HepG2 (cell line): Measurements from ENCODE around the gene KRT14. TPM values are rescaled to one million over a fixed set of nuclear protein-coding genes. Genes with fewer than 3 reads are reported as not detected.
"Not testable (repeated sequence)": the region's sequence is repeated elsewhere in the genome, so short reads cannot be mapped to it uniquely, and the experiment has no call there.

Experiments used
- ATAC-seq: fragments of 200-7000 bp; cut with Tn5 transposase; 3 replicates; pipeline ENCODE4 v1.9.1; 2020; ENCODE audit warnings: mild to moderate bottlenecking, moderate library complexity
- BruUV-seq: library from RNA; stranded (reverse); fragments of 400-500 nt; replicated peaks from 2 replicates; lab custom pipeline; 2021; lab: Mats Ljungman, UMichigan
- CTCF ChIA-PET: fragments of 300-600 bp; formaldehyde crosslinking; extraction: SDS; loops from one replicate; lab custom pipeline; 2021; ENCODE audit warnings: low total read pairs, inconsistent platforms, low intra/inter-chr PET ratio; lab: Yijun Ruan, JAX
- POLR2A ChIA-PET: fragments of 350-600 bp; sonication (Branson Sonifier 250); formaldehyde crosslinking; loops from one replicate; lab custom pipeline; 2020; ENCODE audit warnings: antibody characterized with exemption, inconsistent platforms; lab: Yijun Ruan, JAX
- DNase-seq: peaks from one replicate; pipeline ENCODE4 v3.0.0-alpha.2; 2015; ENCODE audit warnings: low spot score
- FAIRE-seq: peaks from 3 replicates; lab custom pipeline; 2011; peaks lifted over from hg19 to GRCh38; lab: Jason Lieb, UNC
- H2AFZ ChIP-seq: one replicate; pipeline ENCODE4 v1.6.1; 2011; ENCODE audit warnings: low read length, inconsistent platforms
- H3K27ac ChIP-seq: fragments of 300-600 bp; 3 replicates; pipeline ENCODE4 v1.8.0; 2011; ENCODE audit warnings: mixed run types, mild to moderate bottlenecking, mixed read lengths, low read length, inconsistent platforms; ENCODE audit not compliant: insufficient read depth; ENCODE audit errors: extremely low read length
- H3K27me3 ChIP-seq, 2 experiments: fragments of 200-600 bp in 1 of 2; 2 replicates in 1 of 2; 3 replicates in 1 of 2; pipeline versions ENCODE4 v1.6.0 to v1.8.0; 2011; ENCODE audit warnings: low read length in 2 of 2, mild to moderate bottlenecking in 2 of 2, moderate library complexity in 2 of 2, inconsistent platforms in 1 of 2; ENCODE audit not compliant: insufficient read depth in 2 of 2, control insufficient read depth in 1 of 2
- H3K36me3 ChIP-seq, 2 experiments: fragments of 200-600 bp in 1 of 2; replicated peaks in 1 of 2; 2 replicates in 1 of 2; 3 replicates in 1 of 2; pipeline versions ENCODE4 v1.5.1 to v1.8.0; 2011; ENCODE audit warnings: low read length in 2 of 2, inconsistent platforms in 1 of 2; ENCODE audit not compliant: insufficient read depth in 2 of 2, control insufficient read depth in 1 of 2
- H3K4me1 ChIP-seq: 2 replicates; pipeline ENCODE4 v1.5.1; 2012; ENCODE audit warnings: low read length, inconsistent platforms; ENCODE audit not compliant: insufficient read depth
- H3K4me2 ChIP-seq: 2 replicates; pipeline ENCODE4 v1.6.0; 2011; ENCODE audit warnings: low read depth, low read length, inconsistent platforms
- H3K4me3 ChIP-seq, 3 experiments: fragments of 200-600 bp in 1 of 3; sonication (generic), shearing (Covaris generic) in 1 of 3; replicated peaks in 1 of 3; 2 replicates each; pipeline ENCODE4 v1.5.1; 2011 to 2016; ENCODE audit warnings: low read length in 3 of 3, inconsistent platforms in 2 of 3, low read depth in 2 of 3, mild to moderate bottlenecking in 2 of 3, control low read depth in 1 of 3, mixed read lengths in 1 of 3; ENCODE audit not compliant: insufficient read depth in 1 of 3
- H3K79me2 ChIP-seq: one replicate; pipeline ENCODE4 v1.6.1; 2011; ENCODE audit warnings: low read length, inconsistent platforms; ENCODE audit not compliant: insufficient read depth
- H3K9ac ChIP-seq: 2 replicates; pipeline ENCODE4 v1.6.0; 2011; ENCODE audit warnings: mild to moderate bottlenecking, low read depth, low read length, inconsistent platforms; ENCODE audit not compliant: insufficient read depth
- H3K9me3 ChIP-seq: 2 replicates; pipeline ENCODE4 v1.5.1; 2012; ENCODE audit warnings: mild to moderate bottlenecking, low read length
- H4K20me1 ChIP-seq: 2 replicates; pipeline ENCODE4 v1.6.0; 2011; ENCODE audit warnings: inconsistent platforms, mild to moderate bottlenecking, low read length, moderate library complexity; ENCODE audit not compliant: insufficient read depth
- DPF2 ChIP-seq: sonication (generic); formaldehyde crosslinking; IDR thresholded peaks from 2 replicates; pipeline ENCODE4 v1.4.0; 2020; ENCODE audit warnings: mild to moderate bottlenecking, low read depth, missing genetic modification reagents, borderline replicate concordance
- MEIS1 ChIP-seq: sonication (generic); formaldehyde crosslinking; IDR thresholded peaks from 2 replicates; pipeline ENCODE4 v1.9.0; 2021; ENCODE audit warnings: mild to moderate bottlenecking, missing genetic modification reagents, moderate library complexity, borderline replicate concordance
- TGIF2 ChIP-seq: IDR thresholded peaks from 2 replicates; pipeline ENCODE4 v1.6.1; 2016; ENCODE audit warnings: control low read depth, missing compliant biosample characterization
- ZBTB46 ChIP-seq: sonication (generic); formaldehyde crosslinking; IDR thresholded peaks from 2 replicates; pipeline ENCODE4 v1.4.0; 2020; ENCODE audit warnings: mild to moderate bottlenecking, missing genetic modification reagents, borderline replicate concordance
- ZNF18 ChIP-seq: sonication (generic); formaldehyde crosslinking; IDR thresholded peaks from 2 replicates; pipeline ENCODE4 v1.8.0; 2022; ENCODE audit warnings: mild to moderate bottlenecking, missing genetic modification reagents; ENCODE audit not compliant: insufficient replicate concordance
- ZNF3 ChIP-seq: IDR thresholded peaks from 2 replicates; pipeline ENCODE4 v1.7.0; 2017; ENCODE audit warnings: inconsistent platforms
- WGBS: methylation state at CpG from one replicate; pipeline ENCODE4 v1.1.6; 2017; ENCODE audit warnings: low lambda C conversion rate; 5-methylcytosine and 5-hydroxymethylcytosine counted together
- in situ Hi-C: cut with HindIII; loops from 2 replicates; pipeline ENCODE4 v1.10.0; 2017; ENCODE audit warnings: low pct_unique_long_range_greater_than_20kb; ENCODE audit not compliant: extremely low pct_ligation_motif_present
- intact Hi-C: fragments of 100-400 bp; cut with micrococcal nuclease; formaldehyde crosslinking; loops from one replicate; pipeline ENCODE4 v1.10.0; 2022; ENCODE audit not compliant: unreplicated experiment
- polyA plus RNA-seq, 8 experiments: library from polyadenylated mRNA; depleted of rRNA in 3 of 8; stranded (reverse) in 7 of 8; unstranded in 1 of 8; fragments of >200 nt; fragmentation: Illumina TruSeq in 4 of 8; extraction: Trizol in 4 of 8; gene quantifications; 2 replicates each; pipeline versions ENCODE4 v1.2.1 to v1.2.3, GENCODE V29; 2011 to 2016; ENCODE audit warnings: low read depth in 4 of 8, missing spikeins in 1 of 8, mixed read lengths in 1 of 8; ENCODE audit not compliant: insufficient read depth in 1 of 8
- total RNA-seq, 5 experiments: library from RNA; depleted of rRNA; stranded (reverse); fragments of >200 nt; fragmentation: Illumina TruSeq; extraction: Trizol; gene quantifications; 2 replicates each; pipeline ENCODE4 v1.2.3, GENCODE V29; 2016; ENCODE audit warnings: low read depth in 1 of 5

The KRT14 gene
- total and polyA plus RNA-seq, 2 of the 13 experiments (the other 11 are each of a cell fraction or from before 2014, with no cell fraction given): 0.09 TPM; not detected in 1

- intact Hi-C loops, H3K4me3 ChIP-seq, H3K4me2 ChIP-seq, H3K9ac ChIP-seq, CTCF ChIA-PET, H3K79me2 ChIP-seq, H2AFZ ChIP-seq, H3K36me3 ChIP-seq, H3K9me3 ChIP-seq, ATAC-seq, H3K27me3 ChIP-seq, in situ Hi-C loops, H4K20me1 ChIP-seq, DNase-seq, FAIRE-seq, BruUV-seq, H3K27ac ChIP-seq: not testable (repeated sequence)
- H3K4me1 ChIP-seq: peaks cover 57% of the 10 kb centered on the region
- WGBS: 52% methylated on average over 10 of the region's 10 CpGs
- POLR2A ChIA-PET: interaction anchor here (1.6 kb wide), 1 partner anchor 14 kb away, joined by 5 read pairs; the partner anchor contains the start of gene KRT19
These were observed 43.9 kb downstream of the KRT14 start for GRCh38 chr17:41542786-41543185.

GRCh38 chr17:41542357-41542756 lies 44.3 kb downstream of the KRT14 start:
- H4K20me1 ChIP-seq: no peaks in the 10 kb centered on the region
- no peak for TF ChIP-seq MEIS1 (CRISPR knock-in tag)
- no peak for TF ChIP-seq ZNF3
- no peak for TF ChIP-seq TGIF2 (CRISPR knock-in tag)
- no peak for TF ChIP-seq ZBTB46 (CRISPR knock-in tag)
- TF ChIP-seq DPF2: no peak
- TF ChIP-seq ZNF18 (CRISPR knock-in tag): no peak
- ATAC-seq (no peak), DNase-seq (no peak), FAIRE-seq (no peak)
- CTCF ChIA-PET: no interaction called here
- intact Hi-C loops: no loop called here
- POLR2A ChIA-PET: interaction anchor here (1.6 kb wide), 1 partner anchor 14 kb away, joined by 5 read pairs; the partner anchor contains the start of gene KRT19
- peaks cover 58% of the 10 kb centered on the region for H3K4me1 ChIP-seq
- H3K4me3 ChIP-seq: no peak overlapping the region
- WGBS: 4% methylated on average over 2 of the region's 2 CpGs
- H3K27ac ChIP-seq: no peak overlapping the region
- BruUV-seq: no TSS peak
- H2AFZ ChIP-seq: no peak overlapping the region
- H3K9ac ChIP-seq: no peak overlapping the region
- H3K4me2 ChIP-seq: no peak overlapping the region
- no peaks in the 10 kb centered on the region for H3K36me3 ChIP-seq
- peaks cover 2 to 10% of the 10 kb centered on the region in 2 experiments; a peak in 1 of 5 replicates for H3K27me3 ChIP-seq
- in situ Hi-C loops: no loop called here
- H3K79me2 ChIP-seq: no peaks in the 10 kb centered on the region
- no peaks in the 10 kb centered on the region for H3K9me3 ChIP-seq
